ENCODE data around the gene HELZ. TPM values are rescaled to one million over a fixed set of nuclear protein-coding genes. Genes with fewer than 3 reads are reported as not detected.

HELZ gene, protein sequence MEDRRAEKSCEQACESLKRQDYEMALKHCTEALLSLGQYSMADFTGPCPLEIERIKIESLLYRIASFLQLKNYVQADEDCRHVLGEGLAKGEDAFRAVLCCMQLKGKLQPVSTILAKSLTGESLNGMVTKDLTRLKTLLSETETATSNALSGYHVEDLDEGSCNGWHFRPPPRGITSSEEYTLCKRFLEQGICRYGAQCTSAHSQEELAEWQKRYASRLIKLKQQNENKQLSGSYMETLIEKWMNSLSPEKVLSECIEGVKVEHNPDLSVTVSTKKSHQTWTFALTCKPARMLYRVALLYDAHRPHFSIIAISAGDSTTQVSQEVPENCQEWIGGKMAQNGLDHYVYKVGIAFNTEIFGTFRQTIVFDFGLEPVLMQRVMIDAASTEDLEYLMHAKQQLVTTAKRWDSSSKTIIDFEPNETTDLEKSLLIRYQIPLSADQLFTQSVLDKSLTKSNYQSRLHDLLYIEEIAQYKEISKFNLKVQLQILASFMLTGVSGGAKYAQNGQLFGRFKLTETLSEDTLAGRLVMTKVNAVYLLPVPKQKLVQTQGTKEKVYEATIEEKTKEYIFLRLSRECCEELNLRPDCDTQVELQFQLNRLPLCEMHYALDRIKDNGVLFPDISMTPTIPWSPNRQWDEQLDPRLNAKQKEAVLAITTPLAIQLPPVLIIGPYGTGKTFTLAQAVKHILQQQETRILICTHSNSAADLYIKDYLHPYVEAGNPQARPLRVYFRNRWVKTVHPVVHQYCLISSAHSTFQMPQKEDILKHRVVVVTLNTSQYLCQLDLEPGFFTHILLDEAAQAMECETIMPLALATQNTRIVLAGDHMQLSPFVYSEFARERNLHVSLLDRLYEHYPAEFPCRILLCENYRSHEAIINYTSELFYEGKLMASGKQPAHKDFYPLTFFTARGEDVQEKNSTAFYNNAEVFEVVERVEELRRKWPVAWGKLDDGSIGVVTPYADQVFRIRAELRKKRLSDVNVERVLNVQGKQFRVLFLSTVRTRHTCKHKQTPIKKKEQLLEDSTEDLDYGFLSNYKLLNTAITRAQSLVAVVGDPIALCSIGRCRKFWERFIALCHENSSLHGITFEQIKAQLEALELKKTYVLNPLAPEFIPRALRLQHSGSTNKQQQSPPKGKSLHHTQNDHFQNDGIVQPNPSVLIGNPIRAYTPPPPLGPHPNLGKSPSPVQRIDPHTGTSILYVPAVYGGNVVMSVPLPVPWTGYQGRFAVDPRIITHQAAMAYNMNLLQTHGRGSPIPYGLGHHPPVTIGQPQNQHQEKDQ (N-terminal part only)
- total RNA-seq (10 to 100 TPM; 45.3 to 72.8 (median 58.3) TPM), polyA plus RNA-seq (10 to 100 TPM in 1 of 2 donors, 1 to 10 TPM in 1; 8.4 to 20.1 TPM)
- long read RNA-seq, donor 1, transcript HELZ-212 (7 exons, 1,101 nt) = minor isoform, 11 of 94 reads
- long read RNA-seq, donor 1, transcript HELZ-202 (14 exons, 1,872 nt) = major isoform, 51 of 94 reads
- long read RNA-seq, donor 1, partial matches to known transcripts = 10 of 94 reads
- long read RNA-seq, donor 1, other reads (novel, unspliced or antisense) = 21 of 94 reads
- long read RNA-seq, donor 2, partial matches to known transcripts = 22 of 22 reads
- long read RNA-seq, donor 2, other reads (novel, unspliced or antisense) = 0 of 22 reads
- long read RNA-seq, donor 3, full-length matches to known transcripts = 4 of 31 reads
- long read RNA-seq, donor 3, partial matches to known transcripts = 10 of 31 reads
- long read RNA-seq, donor 3, other reads (novel, unspliced or antisense) = 17 of 31 reads

DNA sequence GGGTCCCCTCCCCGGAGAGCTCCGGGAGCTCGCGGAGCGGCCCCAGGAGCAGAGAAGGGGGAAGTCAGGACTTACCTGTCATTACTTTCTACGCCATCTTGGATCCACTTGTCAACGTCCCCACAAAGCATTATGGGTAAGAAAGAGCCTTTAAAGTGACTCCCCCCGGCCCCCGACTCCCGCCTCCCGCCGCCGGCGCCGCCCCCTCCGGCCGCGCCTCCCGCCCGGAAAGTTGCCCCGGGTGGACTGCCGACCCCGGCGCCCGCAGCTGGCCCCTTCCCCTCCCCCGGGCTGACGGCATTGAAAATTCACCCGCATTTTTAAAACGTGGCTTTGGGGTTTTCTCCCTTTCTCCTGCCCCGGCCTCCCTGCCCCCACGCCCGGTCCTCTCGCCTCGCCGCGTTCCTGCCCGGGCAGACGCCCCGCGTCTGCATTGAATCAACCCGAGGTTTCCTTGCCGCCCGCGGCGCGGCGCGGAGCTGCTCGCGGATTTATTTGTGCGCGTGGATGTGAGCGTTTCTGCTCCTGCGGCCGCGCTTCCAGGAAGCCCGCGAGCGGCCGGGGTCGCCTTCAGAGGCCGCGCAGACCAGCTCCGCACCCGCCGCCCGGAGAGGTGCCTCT lies at the start of gene HELZ:
HELZ (minus strand) TSS at position 124 of the 621 bp plus-strand sequence. CDS start 26,392 bp downstream, outside the sequence.
- DNase-seq = peak; percentile 72 to 82 (median 78)
- Histone ChIP-seq H3K4me3 (peak within 1 kb of the TSS; percentile 95), H3K27ac (peak within 1 kb of the TSS; percentile 83 to 98), H3K4me1 (ENCODE audit: insufficient read depth) (peaks cover 4% of the 10 kb centered on the region), H3K27me3 (no peaks in the 10 kb centered on the region), H3K9me3 (no peaks in the 10 kb centered on the region), H3K36me3 (no peaks in the 10 kb centered on the region)
- intact Hi-C loops (cut with DNase I) = loop anchor here in 1 of 4 donors (5.0 kb wide), 1 partner anchor 47 kb away; no protein-coding TSS in a partner anchor
- 1 to 2% (median 1%) methylated on average over 56 to 67 of the region's 67 CpGs for WGBS, 3 donors
- TF ChIP-seq POLR2A (IDR thresholded peaks at IDR 0.05) = no peak
- no peak for TF ChIP-seq EP300 (IDR thresholded peaks at IDR 0.05)
- TF ChIP-seq, protein P1, sequence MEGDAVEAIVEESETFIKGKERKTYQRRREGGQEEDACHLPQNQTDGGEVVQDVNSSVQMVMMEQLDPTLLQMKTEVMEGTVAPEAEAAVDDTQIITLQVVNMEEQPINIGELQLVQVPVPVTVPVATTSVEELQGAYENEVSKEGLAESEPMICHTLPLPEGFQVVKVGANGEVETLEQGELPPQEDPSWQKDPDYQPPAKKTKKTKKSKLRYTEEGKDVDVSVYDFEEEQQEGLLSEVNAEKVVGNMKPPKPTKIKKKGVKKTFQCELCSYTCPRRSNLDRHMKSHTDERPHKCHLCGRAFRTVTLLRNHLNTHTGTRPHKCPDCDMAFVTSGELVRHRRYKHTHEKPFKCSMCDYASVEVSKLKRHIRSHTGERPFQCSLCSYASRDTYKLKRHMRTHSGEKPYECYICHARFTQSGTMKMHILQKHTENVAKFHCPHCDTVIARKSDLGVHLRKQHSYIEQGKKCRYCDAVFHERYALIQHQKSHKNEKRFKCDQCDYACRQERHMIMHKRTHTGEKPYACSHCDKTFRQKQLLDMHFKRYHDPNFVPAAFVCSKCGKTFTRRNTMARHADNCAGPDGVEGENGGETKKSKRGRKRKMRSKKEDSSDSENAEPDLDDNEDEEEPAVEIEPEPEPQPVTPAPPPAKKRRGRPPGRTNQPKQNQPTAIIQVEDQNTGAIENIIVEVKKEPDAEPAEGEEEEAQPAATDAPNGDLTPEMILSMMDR (IDR thresholded peaks at IDR 0.05) = no peak

DNA sequence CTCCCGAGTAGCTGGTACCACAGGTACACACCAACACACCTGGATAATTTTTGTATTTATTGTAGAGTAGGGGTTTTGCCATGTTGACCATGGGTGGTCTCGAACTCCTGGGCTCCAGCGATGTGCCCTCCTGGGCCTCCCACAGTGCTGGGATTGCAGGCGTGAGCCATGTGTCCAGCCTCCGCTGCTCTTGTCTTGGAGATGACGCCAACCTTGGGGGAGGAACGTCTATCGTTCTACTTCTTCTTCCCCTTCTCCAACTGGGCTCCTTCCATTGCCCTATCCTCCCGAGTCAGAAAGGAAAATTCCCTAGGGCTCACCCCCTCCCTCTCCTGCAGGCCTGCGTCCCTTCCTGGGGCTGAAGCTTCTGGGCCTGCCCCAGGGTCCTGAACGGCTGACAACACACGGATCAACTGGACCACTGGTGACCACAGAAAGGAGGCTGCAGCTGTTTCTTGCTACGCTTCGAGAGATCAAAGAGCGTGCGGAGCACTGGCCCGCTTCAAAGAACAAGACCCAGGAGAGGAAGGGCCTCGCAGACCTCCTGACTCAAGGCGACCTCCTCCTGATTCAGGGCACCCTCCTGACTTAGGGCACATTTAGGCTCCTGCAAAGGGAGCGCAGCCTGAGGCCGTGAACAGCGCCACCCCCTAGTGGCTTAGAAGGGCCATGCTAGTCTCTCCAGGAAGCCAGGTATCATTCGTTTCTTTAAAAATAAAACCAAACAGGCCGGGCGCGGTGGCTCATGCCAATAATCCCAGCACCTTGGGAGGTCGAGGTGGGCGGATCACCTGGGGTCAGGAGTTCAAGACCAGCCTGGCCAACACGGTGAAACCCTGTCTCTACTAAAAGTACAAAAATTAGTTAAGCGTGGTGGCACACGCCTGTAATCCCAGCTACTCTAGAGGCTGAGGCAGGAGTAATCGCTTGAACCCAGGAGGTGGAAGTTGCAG lies 48.5 kb upstream of the HELZ start:
- peaks cover 5% of the 10 kb centered on the region for H3K4me1 ChIP-seq (ENCODE audit: insufficient read depth)
- no peak for TF ChIP-seq EP300 (IDR thresholded peaks at IDR 0.05)
- TF ChIP-seq, protein P1 (IDR thresholded peaks at IDR 0.05) = peak; percentile 47 to 59 (median 49)
- H3K27me3 ChIP-seq = no peaks in the 10 kb centered on the region
- H3K27ac ChIP-seq = no peak overlapping the region
- no peaks in the 10 kb centered on the region for H3K36me3 ChIP-seq
- DNase-seq = peak; percentile 39 to 74 (median 55)
- H3K9me3 ChIP-seq = no peaks in the 10 kb centered on the region
- H3K4me3 ChIP-seq = no peak overlapping the region
- intact Hi-C loops (cut with DNase I) = loop anchor here in 2 of 4 donors (5.0 to 10.0 kb wide), 3 partner anchors 46 to 579 kb away; partner anchors contain the start of gene HELZ (in 1 of the 2)
- 54 to 61% (median 61%) methylated on average over 32 of the region's 32 CpGs for WGBS, 3 donors

DNA sequence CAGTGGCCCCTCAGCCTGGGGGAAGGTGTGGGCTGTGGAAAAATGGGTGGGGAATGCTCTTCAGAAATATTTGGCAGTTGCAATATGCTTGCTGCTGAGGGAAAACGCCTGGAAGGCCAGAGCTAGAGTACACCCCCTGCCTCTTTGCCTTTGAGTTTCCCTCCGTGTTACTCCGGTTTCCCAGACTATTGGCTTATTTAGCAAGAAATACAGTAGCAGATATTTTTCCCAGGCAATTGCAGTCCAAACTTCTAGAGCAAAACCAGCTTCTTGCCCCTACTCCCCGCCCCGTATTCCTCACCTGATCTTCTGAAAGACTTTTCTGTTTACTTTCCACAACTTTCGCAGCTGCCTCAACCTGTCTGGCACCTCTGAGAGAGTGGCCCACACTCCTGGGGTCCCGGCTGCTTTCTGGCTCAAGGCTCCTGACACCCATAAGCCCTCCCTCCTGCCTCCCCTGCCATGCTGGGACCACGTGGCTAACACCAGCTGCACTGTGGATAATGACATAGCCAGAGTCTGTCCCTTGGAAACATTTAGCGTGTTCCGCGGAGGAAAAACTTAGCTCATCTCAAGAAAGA lies 45.8 kb upstream of the HELZ start:
- DNase-seq = peak in 4 of 5 donors; percentile 21 to 46 (median 29)
- intact Hi-C loops (cut with DNase I) = loop anchor here in 2 of 4 donors (5.0 to 10.0 kb wide), 3 partner anchors 44 to 576 kb away; partner anchors contain the start of gene HELZ (in 1 of the 2)
- no peaks in the 10 kb centered on the region for H3K36me3 ChIP-seq
- no peaks in the 10 kb centered on the region for H3K9me3 ChIP-seq
- 20 to 29% (median 25%) methylated on average over 11 of the region's 11 CpGs for WGBS, 3 donors
- H3K4me1 ChIP-seq (ENCODE audit: insufficient read depth) = peaks cover 5% of the 10 kb centered on the region
- H3K4me3 ChIP-seq = no peak overlapping the region
- peak overlapping the region in 1 of 2 donors; percentile 13 for H3K27ac ChIP-seq
- H3K27me3 ChIP-seq = no peaks in the 10 kb centered on the region
- TF ChIP-seq POLR2A (IDR thresholded peaks at IDR 0.05) = no peak
- TF ChIP-seq, protein P1 (IDR thresholded peaks at IDR 0.05) = no peak
- no peak for TF ChIP-seq EP300 (IDR thresholded peaks at IDR 0.05)

Measured in ovary (tissue), 10 donors.